ENCODE results near the gene ECPAS.

The ECPAS gene

DNA sequence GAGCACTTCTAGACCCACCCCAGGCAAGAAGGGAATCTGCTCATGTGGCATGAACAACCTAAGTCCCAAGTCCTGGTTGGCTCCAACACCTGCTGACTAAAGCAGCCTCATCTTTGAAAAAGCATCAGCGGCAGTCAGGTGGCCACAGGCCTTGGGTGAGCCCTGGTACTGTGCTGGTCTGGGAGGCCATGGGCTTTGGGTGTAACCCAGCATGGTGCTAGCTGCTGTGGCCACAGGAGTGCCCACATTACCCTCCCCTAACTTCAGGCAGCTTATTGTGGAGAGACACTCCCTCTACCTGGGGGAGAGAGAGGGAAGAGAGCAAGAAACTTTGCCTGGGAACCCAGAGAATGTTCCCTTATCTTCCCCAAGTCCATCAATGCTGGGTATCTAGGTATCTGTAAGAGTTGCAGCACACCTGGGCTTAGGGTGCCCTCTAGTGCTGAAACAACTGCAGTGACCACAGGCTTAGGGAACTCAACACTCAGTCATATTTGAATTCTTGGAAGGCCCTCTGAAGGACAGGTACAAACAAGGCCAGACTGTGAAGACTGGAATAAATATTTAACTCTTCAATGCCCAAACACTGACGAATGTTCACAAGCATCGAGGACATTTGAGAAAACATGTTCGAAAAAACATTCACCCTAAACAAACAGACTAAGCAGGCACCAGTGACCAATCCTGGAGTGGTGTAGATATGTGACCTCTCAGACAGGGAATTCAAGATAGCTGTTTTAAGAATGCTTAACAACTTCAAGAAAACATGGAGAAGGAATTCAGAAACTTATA, 84.2 kb downstream of the ECPAS start:
- no peak overlapping the region for H3K9ac ChIP-seq (ENCODE audit: low read length)
- peaks cover 20% of the 10 kb centered on the region for H3K36me3 ChIP-seq (ENCODE audit: control insufficient read depth, insufficient read depth, low read length)
- no peaks in the 10 kb centered on the region for H3K4me1 ChIP-seq (ENCODE audit: control insufficient read depth, insufficient read depth, low read length)
- no peak overlapping the region for H3K4me3 ChIP-seq (ENCODE audit: low read length)
- H3K27ac ChIP-seq (ENCODE audit: low read depth, low read length) = no peak overlapping the region
- no peaks in the 10 kb centered on the region for H3K27me3 ChIP-seq (ENCODE audit: control insufficient read depth, insufficient read depth, low read length)

GRCh38 chr9:111399211-111399739, 84.9 kb downstream of the ECPAS start:
- H3K4me3 ChIP-seq (ENCODE audit: low read length) = no peak overlapping the region
- H3K9ac ChIP-seq (ENCODE audit: low read length) = no peak overlapping the region
- no peaks in the 10 kb centered on the region for H3K27me3 ChIP-seq (ENCODE audit: control insufficient read depth, insufficient read depth, low read length)
- H3K4me1 ChIP-seq (ENCODE audit: control insufficient read depth, insufficient read depth, low read length) = no peaks in the 10 kb centered on the region
- peaks cover 25% of the 10 kb centered on the region for H3K36me3 ChIP-seq (ENCODE audit: control insufficient read depth, insufficient read depth, low read length)
- H3K27ac ChIP-seq (ENCODE audit: low read depth, low read length) = no peak overlapping the region

DNA sequence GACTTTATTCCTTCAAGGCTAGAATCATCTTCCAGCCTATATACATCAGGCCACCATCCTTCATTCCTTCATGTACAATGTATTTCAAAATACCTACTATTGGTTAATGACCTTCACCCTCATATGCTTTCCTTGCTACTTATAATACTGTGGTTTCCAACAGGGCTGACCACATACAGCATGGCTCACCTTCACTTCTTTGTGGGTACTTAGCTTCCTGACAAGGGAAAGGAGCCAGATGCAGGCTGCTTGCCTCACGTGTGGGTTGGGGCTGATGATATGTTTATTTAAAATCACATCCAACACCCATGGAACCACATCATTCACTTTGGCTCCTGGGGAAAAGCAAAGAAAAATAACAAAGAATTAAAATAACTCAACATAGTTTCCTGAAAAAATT, 90.2 kb downstream of the ECPAS start:
- no peak overlapping the region for H3K27ac ChIP-seq (ENCODE audit: low read depth, low read length)
- no peaks in the 10 kb centered on the region for H3K27me3 ChIP-seq (ENCODE audit: control insufficient read depth, insufficient read depth, low read length)
- H3K36me3 ChIP-seq (ENCODE audit: control insufficient read depth, insufficient read depth, low read length) = peaks cover 39% of the 10 kb centered on the region
- no peak overlapping the region for H3K9ac ChIP-seq (ENCODE audit: low read length)
- H3K4me3 ChIP-seq (ENCODE audit: low read length) = no peak overlapping the region
- no peaks in the 10 kb centered on the region for H3K4me1 ChIP-seq (ENCODE audit: control insufficient read depth, insufficient read depth, low read length)

DNA sequence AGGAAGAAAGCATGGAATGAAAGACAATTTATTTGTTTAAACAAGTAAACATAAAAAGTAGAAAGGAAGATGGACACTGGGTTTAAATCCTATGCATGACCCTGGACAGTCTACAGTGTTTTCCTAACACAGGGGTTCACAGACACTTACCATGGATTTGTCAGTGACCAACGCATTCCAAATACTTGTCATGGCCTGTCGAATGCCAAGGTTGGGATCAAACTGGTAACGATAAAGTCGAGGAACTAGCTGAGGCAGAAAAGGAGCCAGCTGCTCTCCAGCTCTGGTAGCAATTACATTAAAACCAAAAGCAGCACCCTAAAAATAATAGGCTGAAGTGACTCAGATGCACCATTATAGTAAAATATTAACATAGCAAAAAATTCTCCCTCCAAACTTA, 94.8 kb downstream of the ECPAS start:
- no peaks in the 10 kb centered on the region for H3K27me3 ChIP-seq (ENCODE audit: control insufficient read depth, insufficient read depth, low read length)
- H3K9ac ChIP-seq (ENCODE audit: low read length) = no peak overlapping the region

DNA sequence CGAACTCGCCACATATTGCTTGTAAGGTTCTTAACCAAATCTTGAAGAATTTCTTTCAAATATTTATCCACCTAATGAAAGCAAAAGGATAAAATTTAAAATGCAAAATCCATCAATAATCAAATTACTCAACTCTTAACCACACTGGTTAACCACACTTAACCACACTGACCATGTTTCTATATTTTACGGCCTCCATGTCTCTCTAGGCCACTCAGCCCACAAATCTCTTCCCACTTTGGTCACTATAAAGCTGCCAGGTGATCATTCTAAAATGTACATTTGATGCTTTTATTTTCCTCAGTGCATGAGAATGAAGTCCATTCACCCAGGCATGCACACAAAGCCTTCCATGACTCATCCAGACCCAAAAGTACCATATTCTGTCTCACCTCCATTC, 97.8 kb downstream of the ECPAS start:
- Histone ChIP-seq H3K27ac (ENCODE audit: low read depth, low read length) (no peak overlapping the region), H3K4me1 (ENCODE audit: control insufficient read depth, insufficient read depth, low read length) (no peaks in the 10 kb centered on the region), H3K9ac (ENCODE audit: low read length) (no peak overlapping the region), H3K36me3 (ENCODE audit: control insufficient read depth, insufficient read depth, low read length) (peaks cover 28% of the 10 kb centered on the region), H3K27me3 (ENCODE audit: control insufficient read depth, insufficient read depth, low read length) (no peaks in the 10 kb centered on the region), H3K4me3 (ENCODE audit: low read length) (no peak overlapping the region)

More for the DNA sequence above, 94.8 kb downstream of the ECPAS start:
- H3K4me1 ChIP-seq (ENCODE audit: control insufficient read depth, insufficient read depth, low read length) = no peaks in the 10 kb centered on the region
- H3K4me3 ChIP-seq (ENCODE audit: low read length) = no peak overlapping the region
- no peak overlapping the region for H3K27ac ChIP-seq (ENCODE audit: low read depth, low read length)
- peaks cover 40% of the 10 kb centered on the region for H3K36me3 ChIP-seq (ENCODE audit: control insufficient read depth, insufficient read depth, low read length)

GRCh38 chr9:111381006-111381405, 103.2 kb downstream of the ECPAS start:
- H3K4me3 ChIP-seq (ENCODE audit: low read length) = no peak overlapping the region
- H3K27me3 ChIP-seq (ENCODE audit: control insufficient read depth, insufficient read depth, low read length) = no peaks in the 10 kb centered on the region
- H3K36me3 ChIP-seq (ENCODE audit: control insufficient read depth, insufficient read depth, low read length) = peaks cover 2% of the 10 kb centered on the region
- H3K4me1 ChIP-seq (ENCODE audit: control insufficient read depth, insufficient read depth, low read length) = no peaks in the 10 kb centered on the region
- no peak overlapping the region for H3K27ac ChIP-seq (ENCODE audit: low read depth, low read length)
- no peak overlapping the region for H3K9ac ChIP-seq (ENCODE audit: low read length)

DNA sequence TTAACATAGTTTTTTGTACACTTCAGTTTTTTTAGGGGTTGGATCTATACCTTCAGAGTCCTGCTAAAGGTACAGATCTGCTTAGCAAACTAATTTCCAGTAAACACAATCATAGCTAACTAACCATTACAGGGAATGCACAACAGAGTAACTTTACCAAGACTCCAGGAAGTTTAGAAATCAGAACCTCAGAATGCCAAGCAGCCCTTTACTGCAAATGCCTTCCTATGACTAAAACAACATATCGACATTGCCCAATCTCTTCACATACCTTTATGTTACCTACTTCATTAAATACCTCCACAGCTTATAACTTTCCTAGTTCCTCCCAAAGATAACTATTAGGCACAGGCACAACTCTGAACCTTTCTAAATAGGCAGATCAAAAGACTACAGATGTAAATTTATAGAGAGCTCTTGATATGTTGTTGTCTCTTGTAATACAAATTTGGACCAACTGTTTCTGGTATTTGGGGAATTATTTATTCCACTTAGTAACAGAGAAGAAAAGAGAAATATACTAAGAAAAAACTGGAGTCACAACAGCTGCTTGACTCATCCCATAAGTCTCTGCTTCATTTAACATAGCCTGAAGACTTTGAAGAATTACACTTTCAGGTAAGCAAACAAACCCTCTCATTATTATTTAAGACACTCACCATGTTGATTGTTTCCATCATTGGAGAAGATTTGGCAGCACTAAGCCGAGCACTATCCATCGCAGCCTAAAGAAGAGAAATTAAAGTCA, 108.2 kb downstream of the ECPAS start:
- no peak overlapping the region for H3K9ac ChIP-seq (ENCODE audit: low read length)
- H3K36me3 ChIP-seq (ENCODE audit: control insufficient read depth, insufficient read depth, low read length) = peaks cover 18% of the 10 kb centered on the region
- H3K27me3 ChIP-seq (ENCODE audit: control insufficient read depth, insufficient read depth, low read length) = no peaks in the 10 kb centered on the region
- no peak overlapping the region for H3K27ac ChIP-seq (ENCODE audit: low read depth, low read length)
- H3K4me3 ChIP-seq (ENCODE audit: low read length) = no peak overlapping the region
- no peaks in the 10 kb centered on the region for H3K4me1 ChIP-seq (ENCODE audit: control insufficient read depth, insufficient read depth, low read length)

DNA sequence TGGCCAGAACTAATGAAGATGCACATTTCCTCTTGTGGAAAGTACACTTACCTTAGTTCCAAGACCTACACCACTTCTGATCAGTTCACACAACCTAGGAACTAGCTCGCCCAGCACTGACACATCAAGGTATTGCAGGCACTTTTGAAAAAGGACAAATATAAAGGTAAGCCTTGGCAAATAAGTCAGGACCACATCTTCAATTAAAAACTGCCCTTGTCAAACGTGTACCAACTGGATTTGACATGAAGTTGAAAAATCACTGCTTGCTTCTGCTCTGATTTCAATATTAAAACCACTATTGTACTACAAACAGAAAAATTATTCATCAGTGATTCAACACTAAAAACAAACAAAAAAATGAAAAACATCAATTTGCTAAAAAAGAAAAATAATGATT, 109.1 kb downstream of the ECPAS start:
- H3K4me1 ChIP-seq (ENCODE audit: control insufficient read depth, insufficient read depth, low read length) = no peaks in the 10 kb centered on the region
- H3K27me3 ChIP-seq (ENCODE audit: control insufficient read depth, insufficient read depth, low read length) = no peaks in the 10 kb centered on the region
- no peak overlapping the region for H3K27ac ChIP-seq (ENCODE audit: low read depth, low read length)
- H3K36me3 ChIP-seq (ENCODE audit: control insufficient read depth, insufficient read depth, low read length) = peaks cover 26% of the 10 kb centered on the region
- no peak overlapping the region for H3K9ac ChIP-seq (ENCODE audit: low read length)
- H3K4me3 ChIP-seq (ENCODE audit: low read length) = no peak overlapping the region

- Histone ChIP-seq H3K9ac (ENCODE audit: low read length) (no peak overlapping the region), H3K27ac (ENCODE audit: low read depth, low read length) (no peak overlapping the region), H3K4me1 (ENCODE audit: control insufficient read depth, insufficient read depth, low read length) (no peaks in the 10 kb centered on the region), H3K4me3 (ENCODE audit: low read length) (no peak overlapping the region), H3K27me3 (ENCODE audit: control insufficient read depth, insufficient read depth, low read length) (no peaks in the 10 kb centered on the region), H3K36me3 (ENCODE audit: control insufficient read depth, insufficient read depth, low read length) (peaks cover 40% of the 10 kb centered on the region)
Measured at GRCh38 chr9:111372297-111372696, 111.9 kb downstream of the ECPAS start.

DNA sequence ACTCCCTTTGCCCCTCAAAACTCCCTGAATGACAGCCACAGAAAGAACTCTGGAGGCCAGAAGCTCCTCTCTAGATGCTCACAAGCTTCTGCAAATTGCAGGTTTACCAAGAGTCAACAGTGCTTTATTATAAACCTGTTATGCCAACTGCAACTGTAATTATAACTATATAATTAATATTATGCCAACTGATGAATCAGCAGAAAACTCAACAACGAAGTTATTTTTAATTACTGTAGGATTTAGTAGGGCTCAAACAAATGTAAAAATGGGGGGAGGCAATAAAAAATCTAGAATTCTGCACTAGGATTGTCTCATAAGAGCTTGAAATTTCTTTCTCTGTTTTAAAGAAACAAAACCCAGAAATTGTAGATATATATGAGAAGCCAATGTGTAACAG, 117.2 kb downstream of the ECPAS start:
- Histone ChIP-seq H3K4me1 (ENCODE audit: control insufficient read depth, insufficient read depth, low read length) (no peaks in the 10 kb centered on the region), H3K36me3 (ENCODE audit: control insufficient read depth, insufficient read depth, low read length) (peaks cover 45% of the 10 kb centered on the region), H3K9ac (ENCODE audit: low read length) (no peak overlapping the region), H3K4me3 (ENCODE audit: low read length) (no peak overlapping the region), H3K27ac (ENCODE audit: low read depth, low read length) (no peak overlapping the region), H3K27me3 (ENCODE audit: control insufficient read depth, insufficient read depth, low read length) (no peaks in the 10 kb centered on the region)

DNA sequence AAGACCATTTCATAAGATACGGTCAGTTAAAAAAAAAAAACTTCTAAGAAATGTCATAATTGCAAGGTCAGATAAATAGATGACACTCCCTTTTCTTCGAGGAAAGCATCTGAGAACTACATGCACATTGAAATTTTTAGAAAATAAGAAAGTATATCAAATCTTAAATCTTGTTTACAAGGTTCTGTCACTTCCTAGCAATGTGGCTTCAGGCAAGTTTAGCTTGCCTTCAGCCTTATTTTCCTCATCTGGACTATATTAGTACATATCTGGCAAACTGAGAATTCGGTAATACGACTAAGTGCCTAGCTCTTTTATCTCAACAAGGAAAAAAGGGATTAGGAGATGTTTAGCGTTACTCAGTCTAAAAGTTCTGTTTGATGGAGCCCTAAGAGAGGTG, 121.7 kb downstream of the ECPAS start:
- Histone ChIP-seq H3K27me3 (ENCODE audit: control insufficient read depth, insufficient read depth, low read length) (no peaks in the 10 kb centered on the region), H3K4me3 (ENCODE audit: low read length) (no peak overlapping the region), H3K9ac (ENCODE audit: low read length) (no peak overlapping the region), H3K27ac (ENCODE audit: low read depth, low read length) (no peak overlapping the region), H3K4me1 (ENCODE audit: control insufficient read depth, insufficient read depth, low read length) (no peaks in the 10 kb centered on the region), H3K36me3 (ENCODE audit: control insufficient read depth, insufficient read depth, low read length) (peaks cover 15% of the 10 kb centered on the region)

GRCh38 chr9:111360881-111361280, 123.3 kb downstream of the ECPAS start:
- no peak overlapping the region for H3K9ac ChIP-seq (ENCODE audit: low read length)
- H3K27ac ChIP-seq (ENCODE audit: low read depth, low read length) = no peak overlapping the region
- peaks cover 11% of the 10 kb centered on the region for H3K36me3 ChIP-seq (ENCODE audit: control insufficient read depth, insufficient read depth, low read length)
- H3K27me3 ChIP-seq (ENCODE audit: control insufficient read depth, insufficient read depth, low read length) = no peaks in the 10 kb centered on the region
- peaks cover 2% of the 10 kb centered on the region for H3K4me1 ChIP-seq (ENCODE audit: control insufficient read depth, insufficient read depth, low read length)
- no peak overlapping the region for H3K4me3 ChIP-seq (ENCODE audit: low read length)

Data from rectal smooth muscle tissue (tissue), 1 donor.